ENCODE measurements around the gene TMEM130. TPM values are rescaled to one million over a fixed set of nuclear protein-coding genes. Genes with fewer than 3 reads are reported as not detected.

TMEM130 gene
- total and polyA plus RNA-seq, 2 experiments from 2014 or later, result 1.5 to 2.0 TPM

DNA sequence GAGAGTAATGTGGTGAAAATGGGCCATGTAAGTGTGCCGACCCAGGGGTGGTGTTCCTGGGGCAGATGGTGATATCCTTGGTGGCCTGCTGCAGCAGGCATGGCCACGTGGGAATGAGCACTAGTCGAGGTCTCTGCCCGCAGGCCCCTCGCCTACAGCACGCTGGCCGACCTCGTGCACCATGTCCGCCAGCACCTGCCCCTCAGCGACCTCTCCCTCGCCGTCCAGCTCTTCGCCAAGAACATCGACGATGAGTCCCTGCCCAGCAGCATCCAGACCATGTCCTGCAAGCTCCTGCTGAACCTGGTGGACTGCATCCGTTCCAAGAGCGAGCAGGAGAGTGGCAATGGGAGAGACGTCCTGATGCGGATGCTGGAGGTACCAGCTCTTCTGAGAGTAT, 38.8 kb upstream of the TMEM130 start:
- Mint-ChIP-seq H3K27me3 (ENCODE audit: insufficient read depth, low read depth, poor library complexity) (peaks cover 1% of the 10 kb centered on the region), H3K4me3 (no peak overlapping the region), H3K9me3 (peaks cover 19% of the 10 kb centered on the region; the same call in 2 of the 3 replicates), H3K27ac (no peak overlapping the region), H3K4me1 (no peaks in the 10 kb centered on the region), H3K36me3 (ENCODE audit: low read depth) (peaks cover 100% of the 10 kb centered on the region)
- ATAC-seq (no peak), DNase-seq (ENCODE audit: low spot score) (no peak)
- Histone ChIP-seq H2AFZ (no peak overlapping the region), H3K4me2 (no peak overlapping the region), H4K20me1 (replicated peaks; ENCODE audit: insufficient read depth) (no peaks in the 10 kb centered on the region), H3K4me3 (no peak overlapping the region), H3K9me2 (ENCODE audit: insufficient read depth) (no peaks in the 10 kb centered on the region), H3K36me3 (ENCODE audit: insufficient read depth) (peaks cover 70% of the 10 kb centered on the region), H3K4me1 (ENCODE audit: insufficient read depth) (no peaks in the 10 kb centered on the region), H3K27me3 (ENCODE audit: insufficient read depth) (no peaks in the 10 kb centered on the region), H3K27ac (ENCODE audit: low read depth) (no peak overlapping the region), H3K79me2 (replicated peaks; ENCODE audit: insufficient read depth) (no peaks in the 10 kb centered on the region), H3F3A (replicated peaks; ENCODE audit: low read depth) (no peaks in the 10 kb centered on the region)
- TF ChIP-seq, protein P1, sequence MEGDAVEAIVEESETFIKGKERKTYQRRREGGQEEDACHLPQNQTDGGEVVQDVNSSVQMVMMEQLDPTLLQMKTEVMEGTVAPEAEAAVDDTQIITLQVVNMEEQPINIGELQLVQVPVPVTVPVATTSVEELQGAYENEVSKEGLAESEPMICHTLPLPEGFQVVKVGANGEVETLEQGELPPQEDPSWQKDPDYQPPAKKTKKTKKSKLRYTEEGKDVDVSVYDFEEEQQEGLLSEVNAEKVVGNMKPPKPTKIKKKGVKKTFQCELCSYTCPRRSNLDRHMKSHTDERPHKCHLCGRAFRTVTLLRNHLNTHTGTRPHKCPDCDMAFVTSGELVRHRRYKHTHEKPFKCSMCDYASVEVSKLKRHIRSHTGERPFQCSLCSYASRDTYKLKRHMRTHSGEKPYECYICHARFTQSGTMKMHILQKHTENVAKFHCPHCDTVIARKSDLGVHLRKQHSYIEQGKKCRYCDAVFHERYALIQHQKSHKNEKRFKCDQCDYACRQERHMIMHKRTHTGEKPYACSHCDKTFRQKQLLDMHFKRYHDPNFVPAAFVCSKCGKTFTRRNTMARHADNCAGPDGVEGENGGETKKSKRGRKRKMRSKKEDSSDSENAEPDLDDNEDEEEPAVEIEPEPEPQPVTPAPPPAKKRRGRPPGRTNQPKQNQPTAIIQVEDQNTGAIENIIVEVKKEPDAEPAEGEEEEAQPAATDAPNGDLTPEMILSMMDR (conservative IDR thresholded peaks at IDR 0.05; ENCODE audit: low read depth in 2 of 2), result no peak
- TF ChIP-seq ZNF331 (CRISPR knock-in tag; IDR thresholded peaks at IDR 0.05; ENCODE audit: low read depth) (no peak), CREB1 (CRISPR knock-in tag; IDR thresholded peaks at IDR 0.05; ENCODE audit: low read depth) (no peak), NANOG (IDR thresholded peaks at IDR 0.05; ENCODE audit: borderline replicate concordance) (no peak), POLR2AphosphoS5 (IDR thresholded peaks at IDR 0.05; ENCODE audit: low read depth) (no peak), ZNF114 (CRISPR knock-in tag; IDR thresholded peaks at IDR 0.05) (no peak), STAT1 (IDR thresholded peaks at IDR 0.05; ENCODE audit: unreplicated experiment) (no peak)
- TF ChIP-seq, protein P2, sequence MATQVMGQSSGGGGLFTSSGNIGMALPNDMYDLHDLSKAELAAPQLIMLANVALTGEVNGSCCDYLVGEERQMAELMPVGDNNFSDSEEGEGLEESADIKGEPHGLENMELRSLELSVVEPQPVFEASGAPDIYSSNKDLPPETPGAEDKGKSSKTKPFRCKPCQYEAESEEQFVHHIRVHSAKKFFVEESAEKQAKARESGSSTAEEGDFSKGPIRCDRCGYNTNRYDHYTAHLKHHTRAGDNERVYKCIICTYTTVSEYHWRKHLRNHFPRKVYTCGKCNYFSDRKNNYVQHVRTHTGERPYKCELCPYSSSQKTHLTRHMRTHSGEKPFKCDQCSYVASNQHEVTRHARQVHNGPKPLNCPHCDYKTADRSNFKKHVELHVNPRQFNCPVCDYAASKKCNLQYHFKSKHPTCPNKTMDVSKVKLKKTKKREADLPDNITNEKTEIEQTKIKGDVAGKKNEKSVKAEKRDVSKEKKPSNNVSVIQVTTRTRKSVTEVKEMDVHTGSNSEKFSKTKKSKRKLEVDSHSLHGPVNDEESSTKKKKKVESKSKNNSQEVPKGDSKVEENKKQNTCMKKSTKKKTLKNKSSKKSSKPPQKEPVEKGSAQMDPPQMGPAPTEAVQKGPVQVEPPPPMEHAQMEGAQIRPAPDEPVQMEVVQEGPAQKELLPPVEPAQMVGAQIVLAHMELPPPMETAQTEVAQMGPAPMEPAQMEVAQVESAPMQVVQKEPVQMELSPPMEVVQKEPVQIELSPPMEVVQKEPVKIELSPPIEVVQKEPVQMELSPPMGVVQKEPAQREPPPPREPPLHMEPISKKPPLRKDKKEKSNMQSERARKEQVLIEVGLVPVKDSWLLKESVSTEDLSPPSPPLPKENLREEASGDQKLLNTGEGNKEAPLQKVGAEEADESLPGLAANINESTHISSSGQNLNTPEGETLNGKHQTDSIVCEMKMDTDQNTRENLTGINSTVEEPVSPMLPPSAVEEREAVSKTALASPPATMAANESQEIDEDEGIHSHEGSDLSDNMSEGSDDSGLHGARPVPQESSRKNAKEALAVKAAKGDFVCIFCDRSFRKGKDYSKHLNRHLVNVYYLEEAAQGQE (IDR thresholded peaks at IDR 0.05; ENCODE audit: unreplicated experiment), result no peak
- TF ChIP-seq, protein P3, sequence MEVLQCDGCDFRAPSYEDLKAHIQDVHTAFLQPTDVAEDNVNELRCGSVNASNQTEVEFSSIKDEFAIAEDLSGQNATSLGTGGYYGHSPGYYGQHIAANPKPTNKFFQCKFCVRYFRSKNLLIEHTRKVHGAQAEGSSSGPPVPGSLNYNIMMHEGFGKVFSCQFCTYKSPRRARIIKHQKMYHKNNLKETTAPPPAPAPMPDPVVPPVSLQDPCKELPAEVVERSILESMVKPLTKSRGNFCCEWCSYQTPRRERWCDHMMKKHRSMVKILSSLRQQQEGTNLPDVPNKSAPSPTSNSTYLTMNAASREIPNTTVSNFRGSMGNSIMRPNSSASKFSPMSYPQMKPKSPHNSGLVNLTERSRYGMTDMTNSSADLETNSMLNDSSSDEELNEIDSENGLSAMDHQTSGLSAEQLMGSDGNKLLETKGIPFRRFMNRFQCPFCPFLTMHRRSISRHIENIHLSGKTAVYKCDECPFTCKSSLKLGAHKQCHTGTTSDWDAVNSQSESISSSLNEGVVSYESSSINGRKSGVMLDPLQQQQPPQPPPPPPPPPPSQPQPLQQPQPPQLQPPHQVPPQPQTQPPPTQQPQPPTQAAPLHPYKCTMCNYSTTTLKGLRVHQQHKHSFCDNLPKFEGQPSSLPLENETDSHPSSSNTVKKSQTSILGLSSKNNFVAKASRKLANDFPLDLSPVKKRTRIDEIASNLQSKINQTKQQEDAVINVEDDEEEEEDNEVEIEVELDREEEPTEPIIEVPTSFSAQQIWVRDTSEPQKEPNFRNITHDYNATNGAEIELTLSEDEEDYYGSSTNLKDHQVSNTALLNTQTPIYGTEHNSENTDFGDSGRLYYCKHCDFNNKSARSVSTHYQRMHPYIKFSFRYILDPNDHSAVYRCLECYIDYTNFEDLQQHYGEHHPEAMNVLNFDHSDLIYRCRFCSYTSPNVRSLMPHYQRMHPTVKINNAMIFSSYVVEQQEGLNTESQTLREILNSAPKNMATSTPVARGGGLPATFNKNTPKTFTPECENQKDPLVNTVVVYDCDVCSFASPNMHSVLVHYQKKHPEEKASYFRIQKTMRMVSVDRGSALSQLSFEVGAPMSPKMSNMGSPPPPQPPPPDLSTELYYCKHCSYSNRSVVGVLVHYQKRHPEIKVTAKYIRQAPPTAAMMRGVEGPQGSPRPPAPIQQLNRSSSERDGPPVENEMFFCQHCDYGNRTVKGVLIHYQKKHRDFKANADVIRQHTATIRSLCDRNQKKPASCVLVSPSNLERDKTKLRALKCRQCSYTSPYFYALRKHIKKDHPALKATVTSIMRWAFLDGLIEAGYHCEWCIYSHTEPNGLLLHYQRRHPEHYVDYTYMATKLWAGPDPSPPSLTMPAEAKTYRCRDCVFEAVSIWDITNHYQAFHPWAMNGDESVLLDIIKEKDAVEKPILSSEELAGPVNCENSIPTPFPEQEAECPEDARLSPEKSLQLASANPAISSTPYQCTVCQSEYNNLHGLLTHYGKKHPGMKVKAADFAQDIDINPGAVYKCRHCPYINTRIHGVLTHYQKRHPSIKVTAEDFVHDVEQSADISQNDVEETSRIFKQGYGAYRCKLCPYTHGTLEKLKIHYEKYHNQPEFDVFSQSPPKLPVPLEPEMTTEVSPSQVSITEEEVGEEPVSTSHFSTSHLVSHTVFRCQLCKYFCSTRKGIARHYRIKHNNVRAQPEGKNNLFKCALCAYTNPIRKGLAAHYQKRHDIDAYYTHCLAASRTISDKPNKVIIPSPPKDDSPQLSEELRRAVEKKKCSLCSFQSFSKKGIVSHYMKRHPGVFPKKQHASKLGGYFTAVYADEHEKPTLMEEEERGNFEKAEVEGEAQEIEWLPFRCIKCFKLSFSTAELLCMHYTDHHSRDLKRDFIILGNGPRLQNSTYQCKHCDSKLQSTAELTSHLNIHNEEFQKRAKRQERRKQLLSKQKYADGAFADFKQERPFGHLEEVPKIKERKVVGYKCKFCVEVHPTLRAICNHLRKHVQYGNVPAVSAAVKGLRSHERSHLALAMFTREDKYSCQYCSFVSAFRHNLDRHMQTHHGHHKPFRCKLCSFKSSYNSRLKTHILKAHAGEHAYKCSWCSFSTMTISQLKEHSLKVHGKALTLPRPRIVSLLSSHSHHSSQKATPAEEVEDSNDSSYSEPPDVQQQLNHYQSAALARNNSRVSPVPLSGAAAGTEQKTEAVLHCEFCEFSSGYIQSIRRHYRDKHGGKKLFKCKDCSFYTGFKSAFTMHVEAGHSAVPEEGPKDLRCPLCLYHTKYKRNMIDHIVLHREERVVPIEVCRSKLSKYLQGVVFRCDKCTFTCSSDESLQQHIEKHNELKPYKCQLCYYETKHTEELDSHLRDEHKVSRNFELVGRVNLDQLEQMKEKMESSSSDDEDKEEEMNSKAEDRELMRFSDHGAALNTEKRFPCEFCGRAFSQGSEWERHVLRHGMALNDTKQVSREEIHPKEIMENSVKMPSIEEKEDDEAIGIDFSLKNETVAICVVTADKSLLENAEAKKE (CRISPR knock-in tag; IDR thresholded peaks at IDR 0.05), result no peak
- TF ChIP-seq, protein P4, sequence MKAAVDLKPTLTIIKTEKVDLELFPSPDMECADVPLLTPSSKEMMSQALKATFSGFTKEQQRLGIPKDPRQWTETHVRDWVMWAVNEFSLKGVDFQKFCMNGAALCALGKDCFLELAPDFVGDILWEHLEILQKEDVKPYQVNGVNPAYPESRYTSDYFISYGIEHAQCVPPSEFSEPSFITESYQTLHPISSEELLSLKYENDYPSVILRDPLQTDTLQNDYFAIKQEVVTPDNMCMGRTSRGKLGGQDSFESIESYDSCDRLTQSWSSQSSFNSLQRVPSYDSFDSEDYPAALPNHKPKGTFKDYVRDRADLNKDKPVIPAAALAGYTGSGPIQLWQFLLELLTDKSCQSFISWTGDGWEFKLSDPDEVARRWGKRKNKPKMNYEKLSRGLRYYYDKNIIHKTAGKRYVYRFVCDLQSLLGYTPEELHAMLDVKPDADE (IDR thresholded peaks at IDR 0.05), result no peak
